Right atrium auricular region (tissue), 2 donors: ENCODE measurements around the gene SRD5A1. TPM values are rescaled to one million over a fixed set of nuclear protein-coding genes. Genes with fewer than 3 reads are reported as not detected.

ENCODE experiments used
- DNase-seq: peaks from one replicate; pipeline ENCODE4 v3.0.0-alpha.2; 2019; ENCODE audit warnings: low spot score
- H3K27ac ChIP-seq, 2 donors: fragments of 200-600 bp; sonication (generic); 1 replicate in 1 of 2; 2 replicates in 1 of 2; pipeline ENCODE4 v1.5.1; 2016 to 2019
- H3K27me3 ChIP-seq, 2 donors: fragments of 200-600 bp; sonication (generic); one replicate each; pipeline versions ENCODE4 v1.5.1 to v1.6.0; 2017 to 2019
- H3K36me3 ChIP-seq: fragments of 200-600 bp; sonication (generic); one replicate; pipeline ENCODE4 v1.5.1; 2016
- H3K4me1 ChIP-seq, 2 donors: fragments of 200-600 bp; sonication (generic); one replicate each; pipeline versions ENCODE4 v1.5.1 to v1.6.0; 2017 to 2019
- H3K4me3 ChIP-seq, 2 donors: fragments of 200-600 bp; sonication (generic); 1 replicate in 1 of 2; 2 replicates in 1 of 2; pipeline ENCODE4 v1.5.1; 2017 to 2019; ENCODE audit warnings: mild to moderate bottlenecking in 1 of 2, moderate library complexity in 1 of 2
- H3K9me3 ChIP-seq, 2 donors: fragments of 200-600 bp; sonication (generic); one replicate each; pipeline ENCODE4 v1.5.1; 2019
- CTCF ChIP-seq, 2 donors: fragments of 200-600 bp; sonication (generic); IDR thresholded peaks; one replicate each; pipeline ENCODE4 v1.5.1; 2019; ENCODE audit warnings: antibody characterized with exemption in 2 of 2
- total RNA-seq, 2 donors: library from RNA; depleted of rRNA; stranded (reverse); fragments of >200 nt; gene quantifications; one replicate each; pipeline ENCODE4 v1.1.0, GENCODE V29; 2016

The SRD5A1 gene
- total RNA-seq, 2 donors from 2014 or later: 0.67 to 1.2 TPM

GRCh38 chr5:6710070-6710469, 76.8 kb downstream of the SRD5A1 start:
- Histone ChIP-seq H3K27me3 (no peaks in the 10 kb centered on the region), H3K9me3 (no peaks in the 10 kb centered on the region), H3K27ac (no peak overlapping the region), H3K36me3 (no peaks in the 10 kb centered on the region), H3K4me3 (no peak overlapping the region), H3K4me1 (peaks cover 0 to 15% of the 10 kb centered on the region in 2 donors)
- TF ChIP-seq CTCF (IDR thresholded peaks at IDR 0.05): no peak
- DNase-seq: no peak

DNA sequence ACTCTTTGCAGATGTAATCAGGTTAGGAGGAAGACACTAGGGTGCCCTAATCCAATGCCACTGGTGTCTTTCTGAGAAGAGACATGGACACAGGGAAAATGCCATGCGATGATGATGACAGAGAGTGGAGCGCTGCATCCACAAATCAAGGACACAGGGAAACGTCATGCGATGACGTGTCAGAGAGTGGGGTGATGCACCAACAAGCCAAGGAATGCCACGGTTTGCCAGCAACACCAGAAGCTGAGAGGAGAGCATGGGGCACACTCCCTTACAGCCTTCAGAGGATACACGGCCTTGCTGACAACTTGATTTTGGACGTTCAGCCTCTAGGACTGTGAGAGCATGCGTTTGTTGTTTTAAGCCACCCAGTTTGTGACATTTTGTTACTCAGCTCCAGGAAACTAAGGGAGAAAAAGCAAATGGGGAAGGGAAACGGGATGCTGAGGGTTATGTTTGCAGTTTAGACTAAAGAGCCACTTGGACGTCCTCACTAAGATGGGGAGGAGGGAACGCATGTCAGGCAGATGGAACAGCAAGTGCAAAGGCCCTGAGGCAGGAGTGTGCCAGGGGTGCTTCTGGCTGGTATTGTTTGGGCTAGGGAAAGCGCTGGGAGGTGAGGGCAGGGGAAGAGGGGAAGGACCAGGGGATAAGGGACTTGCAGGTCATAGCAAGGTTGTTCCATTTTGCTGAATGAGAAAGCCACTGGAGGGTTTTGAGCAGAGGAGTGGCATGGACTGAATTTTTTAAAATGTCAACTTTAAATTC, 77.5 kb downstream of the SRD5A1 start:
- no peak for DNase-seq
- no peak overlapping the region for H3K4me3 ChIP-seq
- no peaks in the 10 kb centered on the region for H3K9me3 ChIP-seq
- peaks cover 0 to 19% of the 10 kb centered on the region in 2 donors for H3K4me1 ChIP-seq
- TF ChIP-seq CTCF (IDR thresholded peaks at IDR 0.05): no peak
- H3K36me3 ChIP-seq: no peaks in the 10 kb centered on the region
- H3K27ac ChIP-seq: no peak overlapping the region
- H3K27me3 ChIP-seq: no peaks in the 10 kb centered on the region

- Histone ChIP-seq H3K4me1 (peaks cover 0 to 27% of the 10 kb centered on the region in 2 donors), H3K9me3 (no peaks in the 10 kb centered on the region), H3K27ac (peak overlapping the region; percentile 95 to 98), H3K36me3 (no peaks in the 10 kb centered on the region), H3K4me3 (peak overlapping the region; percentile 50 to 79), H3K27me3 (no peaks in the 10 kb centered on the region)
- no peak for DNase-seq
- no peak for TF ChIP-seq CTCF (IDR thresholded peaks at IDR 0.05)
These were observed 78.3 kb downstream of the SRD5A1 start for GRCh38 chr5:6711409-6712141.

DNA sequence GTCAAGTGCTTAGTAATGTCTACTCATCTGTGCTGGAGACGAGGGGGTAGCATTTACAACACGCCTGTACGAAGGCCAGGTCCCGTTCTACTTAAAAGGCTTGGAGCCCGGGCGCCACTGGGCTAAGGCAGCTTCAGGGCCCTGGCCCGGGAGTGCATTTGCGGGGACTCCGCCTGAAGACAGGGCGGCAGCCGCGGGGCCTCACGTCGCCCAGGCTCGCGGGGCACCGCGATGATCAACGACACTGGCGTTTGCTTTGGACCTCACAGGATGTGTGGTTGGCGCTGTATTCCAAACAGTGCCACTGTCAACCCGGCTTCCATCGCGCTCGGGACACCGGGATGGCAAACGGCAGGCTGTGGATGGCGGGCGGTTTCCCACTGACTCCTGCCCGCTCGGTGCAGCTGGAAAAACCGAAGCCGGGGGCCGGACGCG, 78.9 kb downstream of the SRD5A1 start:
- DNase-seq: peak; percentile 77
- peak in 1 of 2 donors; percentile 52 for TF ChIP-seq CTCF (IDR thresholded peaks at IDR 0.05)
- no peaks in the 10 kb centered on the region for H3K9me3 ChIP-seq

GRCh38 chr5:6712577-6713273, 79.5 kb downstream of the SRD5A1 start:
- H3K4me3 ChIP-seq: peak overlapping the region; percentile 50 to 79
- peak overlapping the region; percentile 95 to 98 for H3K27ac ChIP-seq
- TF ChIP-seq CTCF (IDR thresholded peaks at IDR 0.05): no peak
- peaks cover 0 to 39% of the 10 kb centered on the region in 2 donors for H3K4me1 ChIP-seq
- peak; percentile 97 for DNase-seq
- no peaks in the 10 kb centered on the region for H3K9me3 ChIP-seq
- no peaks in the 10 kb centered on the region for H3K27me3 ChIP-seq
- H3K36me3 ChIP-seq: no peaks in the 10 kb centered on the region

More for the DNA sequence above, 78.9 kb downstream of the SRD5A1 start:
- Histone ChIP-seq H3K36me3 (no peaks in the 10 kb centered on the region), H3K4me1 (peaks cover 0 to 33% of the 10 kb centered on the region in 2 donors), H3K27me3 (no peaks in the 10 kb centered on the region), H3K4me3 (peak overlapping the region; percentile 50 to 79), H3K27ac (peak overlapping the region; percentile 95 to 98)
